NOMO-1 treated with dmso at 0.1 percent for 144 hours (cell line): Measurements from ENCODE around the gene EPHA3.

Experiments
- DNase-seq: peaks from one replicate; lab custom pipeline; 2025; ENCODE audit not compliant: unreplicated experiment; lab: John Stamatoyannopoulos, UW

Gene EPHA3

DNA sequence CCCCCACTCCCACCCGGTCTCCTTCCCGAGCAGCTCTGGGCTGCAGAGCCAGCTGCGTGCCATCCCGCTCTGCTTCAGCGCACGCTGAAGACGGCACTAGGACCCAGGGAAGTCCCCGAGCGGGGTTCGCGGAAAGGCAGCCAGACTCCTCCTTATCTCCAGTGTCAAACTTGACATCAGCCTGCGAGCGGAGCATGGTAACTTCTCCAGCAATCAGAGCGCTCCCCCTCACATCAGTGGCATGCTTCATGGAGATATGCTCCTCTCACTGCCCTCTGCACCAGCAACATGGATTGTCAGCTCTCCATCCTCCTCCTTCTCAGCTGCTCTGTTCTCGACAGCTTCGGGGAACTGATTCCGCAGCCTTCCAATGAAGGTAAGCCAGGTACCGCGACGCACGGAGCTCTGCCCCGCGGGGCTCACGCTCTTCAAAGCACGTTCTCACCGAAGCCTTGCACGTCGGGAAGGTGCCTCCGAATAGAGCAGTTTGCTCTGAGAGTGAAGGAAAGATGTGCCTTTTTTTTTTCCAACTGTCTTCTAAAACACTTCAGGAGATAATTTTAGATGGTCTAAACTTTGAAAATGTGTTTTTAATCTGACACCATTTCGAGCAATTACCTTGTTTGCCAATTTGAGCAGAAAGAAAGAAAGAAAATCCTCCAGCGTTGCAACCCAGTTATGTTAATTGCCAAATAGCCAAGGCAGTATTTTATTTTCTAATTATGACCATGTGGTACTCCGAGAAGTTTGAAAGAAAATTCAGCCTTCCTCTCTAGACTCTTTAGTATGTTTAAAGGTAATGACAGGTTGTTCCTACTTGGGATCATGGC is at the start of gene EPHA3:
EPHA3 (plus strand) TSS at position 161 of the 830 bp plus-strand sequence; CDS start at position 289, 128 bp downstream.
- DNase-seq: no peak

- no peak for DNase-seq
Measured at GRCh38 chr3:89058371-89058770, 49.0 kb upstream of the EPHA3 start.

DNA sequence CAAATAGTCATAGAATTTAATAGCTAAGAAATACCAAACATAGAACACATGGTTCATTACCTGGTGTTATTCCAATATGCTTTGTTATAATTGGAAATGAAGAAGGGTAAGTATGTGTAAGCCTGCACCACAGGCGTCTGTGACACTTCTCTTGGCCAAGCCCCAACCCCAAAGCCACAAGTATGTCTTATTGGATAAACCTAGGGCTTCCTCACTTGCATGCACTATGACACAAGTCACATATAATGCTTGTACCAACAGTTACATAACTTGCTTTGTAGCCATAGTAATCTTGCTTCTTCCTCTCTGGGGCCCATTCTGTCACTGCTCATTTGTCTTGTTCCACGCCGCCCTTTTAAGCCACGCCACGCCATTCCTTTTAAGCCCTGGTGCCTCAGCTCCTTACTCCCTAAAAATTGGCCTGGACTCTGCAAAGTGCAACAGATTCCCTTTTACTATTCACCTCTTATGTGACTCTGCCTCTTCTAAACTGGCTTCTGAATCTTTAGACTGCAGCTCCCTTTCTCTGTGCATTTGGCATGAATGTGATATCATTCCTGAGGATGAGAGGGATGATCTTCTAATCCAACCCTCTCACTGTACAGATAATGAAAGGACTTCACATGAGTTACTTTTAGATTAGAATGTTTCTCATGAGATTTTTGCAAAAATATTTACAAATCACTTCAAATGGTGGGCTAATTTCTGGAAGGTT is 48.1 kb upstream of the EPHA3 start:
- no peak for DNase-seq

DNA sequence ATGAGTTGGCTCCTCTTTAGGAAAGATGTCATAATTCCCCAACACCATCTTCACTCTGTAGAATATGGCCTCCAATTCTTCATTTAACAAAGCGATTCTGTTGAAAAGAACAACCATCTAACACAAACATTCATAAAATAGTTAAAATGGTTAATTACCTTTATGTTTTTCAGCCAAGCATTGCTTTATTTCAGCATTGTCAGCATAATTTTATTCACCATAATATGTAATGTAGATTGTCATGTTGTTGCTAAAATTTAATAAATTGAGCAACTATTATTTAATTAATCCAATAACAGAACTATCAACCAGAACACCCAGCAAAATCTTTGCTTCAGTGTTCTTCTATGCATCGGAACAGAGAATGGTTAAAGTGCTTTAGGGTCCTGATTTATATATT is 46.2 kb upstream of the EPHA3 start:
- no peak for DNase-seq

DNA sequence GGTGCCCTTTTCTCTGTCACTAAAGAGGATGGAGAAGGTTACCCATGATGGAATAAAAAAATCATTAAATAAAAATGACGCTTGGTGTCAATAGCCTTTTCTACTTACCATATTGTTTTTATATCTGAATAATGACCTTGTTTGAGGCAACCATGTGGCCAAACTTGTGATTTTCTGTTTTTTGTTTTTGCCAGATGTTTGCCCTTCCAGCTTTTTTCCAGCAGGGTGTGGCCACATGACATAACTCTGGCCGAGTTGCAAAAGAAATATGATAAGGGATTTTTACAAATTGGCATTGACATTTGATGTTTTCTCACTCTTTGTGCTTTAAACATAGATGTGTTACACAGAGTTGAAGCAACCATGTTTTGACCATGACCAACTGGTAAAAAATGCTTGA is 39.7 kb upstream of the EPHA3 start:
- no peak for DNase-seq

DNA sequence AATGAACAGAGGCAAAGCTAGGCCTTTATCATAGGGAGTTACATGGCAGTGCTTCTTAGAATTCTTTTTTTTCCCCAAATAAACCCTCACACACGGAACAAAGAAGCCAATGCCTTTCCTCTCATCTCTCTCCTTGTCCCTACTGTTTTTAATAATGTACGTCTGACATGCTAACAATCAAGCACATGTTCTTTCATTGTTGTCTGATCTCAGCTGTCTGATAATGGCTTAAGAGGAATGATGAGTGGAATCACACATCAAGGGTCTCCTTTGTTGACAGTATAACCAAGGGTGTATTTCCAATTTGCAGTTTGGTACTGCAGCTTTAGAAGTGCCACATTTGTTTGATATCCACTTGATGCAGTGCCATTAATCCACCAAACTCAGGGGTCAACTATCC is 34.8 kb upstream of the EPHA3 start:
- no peak for DNase-seq

DNA sequence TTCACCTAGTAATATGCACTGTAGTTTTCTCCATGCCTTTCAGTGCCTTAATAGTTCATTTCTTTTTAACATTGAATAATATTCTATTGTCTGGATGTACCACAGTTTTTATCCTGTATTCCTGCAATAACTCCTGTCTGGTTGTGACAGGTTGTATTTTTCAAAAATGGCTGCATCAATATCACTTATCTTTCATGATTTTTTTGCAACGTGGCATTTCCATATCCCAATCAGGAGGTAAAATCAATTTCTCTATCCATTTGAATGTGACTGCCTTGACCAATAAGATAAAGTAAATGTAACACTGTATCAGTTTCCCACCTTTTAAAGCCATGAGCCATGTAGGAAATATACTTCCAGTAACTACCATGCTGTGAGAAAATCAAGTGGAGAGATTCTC is 27.5 kb upstream of the EPHA3 start:
- no peak for DNase-seq

DNA sequence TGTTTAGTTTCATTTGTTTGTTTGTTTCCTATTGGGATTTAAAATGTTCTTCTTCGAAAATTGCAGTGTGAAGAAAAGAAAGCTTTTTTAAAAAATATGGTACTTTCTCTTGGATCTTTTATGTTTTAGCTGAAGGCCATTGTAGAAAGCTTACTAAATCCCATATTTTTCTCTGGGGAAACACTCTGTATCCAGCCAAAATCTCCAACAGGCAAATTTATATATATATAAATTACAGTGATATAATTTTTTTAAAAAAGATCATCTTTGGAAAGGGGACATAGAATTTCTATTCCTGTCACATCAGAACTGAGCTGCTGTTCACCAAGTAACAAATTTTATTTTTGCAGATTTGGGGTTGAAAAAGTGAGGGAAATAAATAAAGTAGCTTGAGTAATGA is 19.6 kb upstream of the EPHA3 start:
- no peak for DNase-seq

GRCh38 chr3:89098173-89098572 is 9.2 kb upstream of the EPHA3 start:
- DNase-seq: no peak

- DNase-seq: peak; percentile 2
Measured at GRCh38 chr3:89098964-89099585, 8.3 kb upstream of the EPHA3 start.

- no peak for DNase-seq
Measured at GRCh38 chr3:89101251-89101650, 6.2 kb upstream of the EPHA3 start.

GRCh38 chr3:89101921-89102320 is 5.5 kb upstream of the EPHA3 start:
- DNase-seq: no peak

- no peak for DNase-seq
Measured at GRCh38 chr3:89104499-89104898, 2.9 kb upstream of the EPHA3 start.

- DNase-seq: no peak
Measured at GRCh38 chr3:89105503-89105902, 1.9 kb upstream of the EPHA3 start.

DNA sequence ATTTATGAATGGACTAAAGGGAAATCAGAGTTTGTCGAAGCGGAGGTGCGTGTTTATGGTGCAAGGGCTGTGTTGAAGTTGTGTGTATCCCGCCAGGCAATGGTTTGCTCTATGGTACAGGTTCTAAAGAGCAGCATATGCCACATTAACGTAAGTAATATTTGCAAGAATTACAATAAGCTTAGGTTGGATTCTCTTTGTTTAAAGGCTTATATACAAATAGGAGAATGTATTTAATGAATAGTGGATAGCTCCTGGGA is 800 bp downstream of the EPHA3 start:
- no peak for DNase-seq

DNA sequence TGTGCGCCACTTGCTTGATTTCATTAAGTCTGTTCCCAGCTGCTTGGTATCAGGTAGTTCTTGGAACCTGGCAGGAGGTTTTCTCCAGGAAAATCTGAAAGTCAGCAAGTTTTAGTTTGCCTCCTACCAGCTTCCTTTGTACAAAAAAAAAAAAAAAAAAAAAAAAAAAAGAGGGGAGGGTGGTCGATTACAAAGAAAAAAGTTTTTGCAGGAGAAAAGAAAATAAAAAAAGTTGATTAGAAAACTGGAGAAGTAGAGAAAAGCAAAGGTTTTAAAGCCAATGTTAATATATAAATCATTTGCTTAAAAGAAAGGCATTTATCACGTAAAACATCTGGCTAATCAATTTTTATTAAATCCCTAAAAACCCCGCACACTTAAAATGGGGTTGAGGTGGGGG is 5.9 kb downstream of the EPHA3 start:
- no peak for DNase-seq

DNA sequence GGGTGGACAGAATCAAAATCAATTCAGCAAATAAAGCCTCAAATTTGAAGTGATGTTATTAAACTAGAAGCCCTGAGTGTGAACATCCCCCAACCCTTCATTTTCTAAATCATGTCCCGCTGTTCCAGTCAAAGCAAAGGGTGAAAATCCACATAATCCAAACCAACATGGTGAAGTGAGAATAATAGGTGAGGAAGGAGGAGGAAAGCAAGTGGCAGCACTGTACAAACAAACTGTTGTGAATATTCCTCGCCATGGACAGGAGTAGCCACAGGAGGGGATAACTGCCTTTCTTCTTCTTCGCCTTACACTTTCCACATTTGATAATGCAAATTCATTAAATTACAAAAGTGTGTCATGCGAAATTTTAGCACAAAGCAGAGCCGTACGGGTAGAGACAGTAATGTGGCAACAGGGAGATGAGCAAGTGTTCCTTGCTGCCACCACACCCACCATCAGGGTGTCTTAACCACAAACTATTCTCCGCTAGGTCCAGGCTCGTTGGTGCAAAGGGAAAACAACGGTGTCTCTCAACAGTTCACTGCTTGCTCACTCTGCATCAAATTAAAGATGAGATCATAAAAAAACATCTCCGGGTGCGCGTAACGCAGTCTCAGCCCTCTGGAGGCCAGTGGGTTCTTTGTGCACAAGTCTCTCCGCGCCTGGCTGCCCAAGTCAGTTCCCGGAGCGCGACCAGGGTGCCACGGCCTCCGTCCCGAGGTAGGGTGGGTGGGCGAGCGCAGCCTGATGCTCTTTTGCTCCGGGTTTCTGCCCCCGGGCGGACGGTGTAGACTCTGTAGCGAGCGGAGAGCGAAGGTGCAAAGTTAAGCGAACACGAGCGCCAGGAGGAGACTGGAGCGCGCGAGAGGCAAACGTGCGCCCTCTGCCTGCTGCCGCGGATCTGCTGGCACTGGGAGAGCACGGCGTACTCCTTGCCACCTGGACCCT is 6.7 kb downstream of the EPHA3 start:
- no peak for DNase-seq

- no peak for DNase-seq
Measured at GRCh38 chr3:89114841-89115223, 7.4 kb downstream of the EPHA3 start.

GRCh38 chr3:89116476-89116875 is 9.1 kb downstream of the EPHA3 start:
- DNase-seq: no peak

DNA sequence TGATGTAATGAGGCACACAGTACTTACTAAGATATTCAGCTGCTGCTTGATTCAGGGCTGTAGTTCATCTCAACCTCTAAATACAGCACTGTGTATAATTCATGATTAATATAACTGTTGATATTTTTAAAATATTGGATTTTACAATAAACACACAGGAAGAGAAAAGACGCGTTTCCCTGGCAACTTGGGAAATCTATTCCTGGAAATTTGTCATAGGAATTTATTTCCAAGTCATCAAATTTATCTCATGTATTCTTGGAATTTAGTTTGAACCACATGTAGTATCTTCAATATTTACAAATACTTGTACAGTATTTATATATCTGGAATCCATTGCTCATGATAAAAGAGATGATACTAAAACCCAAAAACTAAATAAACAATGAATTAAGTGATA is 30.6 kb downstream of the EPHA3 start:
- no peak for DNase-seq

DNA sequence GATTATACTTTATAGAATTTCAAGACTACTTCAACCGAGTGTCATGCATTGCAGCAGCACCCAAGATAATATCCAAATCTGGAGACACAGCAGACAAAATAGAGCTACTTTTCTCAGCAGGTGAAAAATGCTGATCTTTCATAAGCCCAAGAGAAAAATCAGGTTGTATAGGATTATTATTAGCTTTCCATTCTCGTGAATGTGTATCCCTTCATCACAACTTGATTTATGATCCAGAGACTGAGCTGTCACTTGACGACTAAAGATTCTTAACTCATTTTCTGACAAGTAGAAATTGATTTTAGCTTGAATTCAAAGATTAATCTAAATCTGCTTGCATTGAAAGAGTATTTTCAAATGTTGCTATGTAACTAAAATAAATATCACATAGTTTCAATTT is 32.4 kb downstream of the EPHA3 start:
- no peak for DNase-seq
